Neural cell (in vitro differentiated cells): ENCODE measurements around the gene SLC25A45. TPM values are rescaled to one million over a fixed set of nuclear protein-coding genes. Genes with fewer than 3 reads are reported as not detected.

Source experiments
- H2AFZ ChIP-seq: fragments of 200-600, 300-800 bp; sonication (generic), shearing (Covaris generic); 2 replicates; pipeline ENCODE4 v1.6.0; 2014; ENCODE audit warnings: low read depth, mild to moderate bottlenecking, antibody characterized with exemption, low read length, moderate library complexity
- H3F3A ChIP-seq: fragments of 200-600 bp; shearing (Covaris generic); 2 replicates; pipeline ENCODE4 v1.6.1; 2016; ENCODE audit warnings: mild to moderate bottlenecking, moderate library complexity, mixed read lengths, antibody characterized with exemption, low read length; ENCODE audit not compliant: insufficient read depth, poor library complexity, severe bottlenecking
- H3K27ac ChIP-seq: fragments of 200-600, 300-800 bp; sonication (generic), shearing (Covaris generic); 2 replicates; pipeline ENCODE4 v1.5.1; 2014; ENCODE audit warnings: mild to moderate bottlenecking, low read length, moderate library complexity
- H3K27me3 ChIP-seq: fragments of 300-800, 200-600 bp; sonication (generic), shearing (Covaris generic); 2 replicates; pipeline ENCODE4 v1.6.0; 2014; ENCODE audit warnings: mild to moderate bottlenecking, low read depth, low read length, moderate library complexity; ENCODE audit not compliant: insufficient read depth
- H3K36me3 ChIP-seq: fragments of 300-800, 200-600 bp; sonication (generic), shearing (Covaris generic); 2 replicates; pipeline ENCODE4 v1.5.1; 2014; ENCODE audit warnings: mild to moderate bottlenecking, antibody characterized with exemption, low read length, moderate library complexity; ENCODE audit not compliant: insufficient read depth
- H3K4me2 ChIP-seq: fragments of 300-800, 200-600 bp; sonication (generic), shearing (Covaris generic); 2 replicates; pipeline ENCODE4 v1.6.0; 2014; ENCODE audit warnings: mild to moderate bottlenecking, low read length
- H3K4me3 ChIP-seq: fragments of 300-800, 200-600 bp; sonication (generic), shearing (Covaris generic); 2 replicates; pipeline ENCODE4 v1.5.1; 2014; ENCODE audit warnings: mild to moderate bottlenecking, low read length, moderate library complexity
- H3K79me2 ChIP-seq: fragments of 200-600 bp; shearing (Covaris generic); replicated peaks from 2 replicates; pipeline ENCODE4 v1.6.0; 2014; ENCODE audit warnings: mild to moderate bottlenecking, low read length, moderate library complexity; ENCODE audit not compliant: insufficient read depth
- H3K9ac ChIP-seq: fragments of 300-800, 200-600 bp; sonication (generic), shearing (Covaris generic); 2 replicates; pipeline ENCODE4 v1.6.1; 2016; ENCODE audit warnings: mild to moderate bottlenecking, low read length, mixed read lengths
- H3K9me2 ChIP-seq: fragments of 200-600 bp; shearing (Covaris generic); 2 replicates; pipeline ENCODE4 v1.6.1; 2016; ENCODE audit warnings: mild to moderate bottlenecking, low read length, mixed read lengths; ENCODE audit not compliant: insufficient read depth
- H3K9me3 ChIP-seq: fragments of 200-600, 300-800 bp; sonication (generic), shearing (Covaris generic); 2 replicates; pipeline ENCODE4 v1.6.1; 2016; ENCODE audit warnings: mild to moderate bottlenecking, mixed run types, low read length, moderate library complexity, mixed read lengths
- H4K20me1 ChIP-seq: fragments of 200-600 bp; shearing (Covaris generic); 2 replicates; pipeline ENCODE4 v1.6.1; 2016; ENCODE audit warnings: mild to moderate bottlenecking, mixed run types; ENCODE audit not compliant: insufficient read depth
- EP300 ChIP-seq: fragments of 450-650 bp; conservative IDR thresholded peaks from 2 replicates; pipeline ENCODE4 v1.6.1; 2014; ENCODE audit warnings: antibody characterized with exemption, mild to moderate bottlenecking, moderate library complexity; ENCODE audit not compliant: poor library complexity, severe bottlenecking
- EZH2 ChIP-seq: fragments of 200-600, 300-800 bp; shearing (Covaris generic), sonication (generic); IDR thresholded peaks from 2 replicates; pipeline ENCODE4 v1.6.1; 2014; ENCODE audit warnings: antibody characterized with exemption, low read length, borderline replicate concordance, mild to moderate bottlenecking; ENCODE audit not compliant: insufficient read depth, poor library complexity, severe bottlenecking
- MXI1 ChIP-seq: fragments of 450-650 bp; conservative IDR thresholded peaks from 2 replicates; pipeline ENCODE4 v1.6.1; 2014; ENCODE audit warnings: antibody characterized with exemption, mild to moderate bottlenecking; ENCODE audit not compliant: poor library complexity, severe bottlenecking
- POLR2AphosphoS5 ChIP-seq: IDR thresholded peaks from 2 replicates; pipeline ENCODE4 v1.6.1; 2012
- RAD21 ChIP-seq: fragments of 450-650 bp; conservative IDR thresholded peaks from 2 replicates; pipeline ENCODE4 v1.6.1; 2014; ENCODE audit warnings: antibody characterized with exemption, mild to moderate bottlenecking, moderate library complexity
- SMC3 ChIP-seq: fragments of 450-650 bp; conservative IDR thresholded peaks from 2 replicates; pipeline ENCODE4 v1.6.1; 2014; ENCODE audit warnings: antibody characterized with exemption, mild to moderate bottlenecking, moderate library complexity; ENCODE audit not compliant: poor library complexity
- TAF1 ChIP-seq: IDR thresholded peaks from 2 replicates; pipeline ENCODE4 v1.6.1; 2012; ENCODE audit warnings: low read depth
- polyA plus RNA-seq: library from polyadenylated mRNA; depleted of rRNA; stranded (reverse); fragments of >200 nt; gene quantifications from 2 replicates; pipeline ENCODE4 v1.2.3, GENCODE V29; 2014
- TF ChIP-seq, protein P1 (sequence below): fragments of 450-650 bp; IDR thresholded peaks from 2 replicates; pipeline ENCODE4 v1.5.1; 2014; ENCODE audit warnings: antibody characterized with exemption, mild to moderate bottlenecking, moderate library complexity; ENCODE audit not compliant: poor library complexity, severe bottlenecking
- TF ChIP-seq, protein P2 (sequence below): IDR thresholded peaks from 2 replicates; pipeline ENCODE4 v1.6.1; 2012; ENCODE audit warnings: borderline replicate concordance

The SLC25A45 gene
- polyA plus RNA-seq, 1 donor from 2014 or later, result not detected

DNA sequence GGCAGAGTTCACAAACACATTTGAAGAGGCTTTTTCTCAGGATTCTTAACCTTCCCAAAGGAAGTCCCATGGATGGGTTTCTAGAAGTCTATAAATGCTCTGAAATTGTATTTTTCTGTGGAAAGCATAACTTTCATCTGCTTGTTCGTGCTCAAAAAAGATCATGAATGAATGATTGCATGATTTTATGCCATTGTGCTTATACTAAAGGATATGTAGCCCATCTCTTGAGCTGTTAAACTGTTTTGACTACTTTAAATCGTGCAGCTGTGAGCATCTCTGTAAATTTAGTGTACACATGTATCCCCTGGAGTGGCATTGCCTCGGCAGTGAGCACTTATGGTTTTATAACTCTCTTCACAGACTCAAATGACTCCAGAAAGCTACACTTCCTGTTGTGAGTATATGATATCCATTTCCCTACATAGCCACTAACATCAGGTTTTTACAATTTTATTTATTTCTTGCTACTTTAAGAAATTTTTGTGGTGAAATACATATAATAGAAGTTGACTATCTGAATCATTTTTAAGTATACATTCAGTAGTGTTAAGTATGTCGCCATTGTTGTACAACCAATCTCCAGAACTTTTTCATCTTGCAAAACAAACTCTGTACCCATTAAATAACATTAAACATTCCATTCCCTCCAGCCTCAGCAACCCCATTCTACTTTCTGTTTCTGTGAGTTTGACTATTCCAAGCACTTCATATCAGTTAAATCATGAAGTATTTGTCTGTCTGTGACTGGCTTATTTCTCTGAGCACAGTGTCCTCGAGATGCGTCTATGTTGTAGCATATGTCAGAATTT is 48.2 kb upstream of the SLC25A45 start:
- H3K27ac ChIP-seq, result no peak overlapping the region
- no peaks in the 10 kb centered on the region for H3K27me3 ChIP-seq
- no peak overlapping the region for H2AFZ ChIP-seq
- H3K9me2 ChIP-seq, result no peaks in the 10 kb centered on the region
- no peaks in the 10 kb centered on the region for H4K20me1 ChIP-seq
- no peaks in the 10 kb centered on the region for H3K9me3 ChIP-seq
- H3K4me3 ChIP-seq, result no peak overlapping the region
- no peaks in the 10 kb centered on the region for H3F3A ChIP-seq
- peaks cover 23% of the 10 kb centered on the region for H3K79me2 ChIP-seq
- TF ChIP-seq, protein P1, sequence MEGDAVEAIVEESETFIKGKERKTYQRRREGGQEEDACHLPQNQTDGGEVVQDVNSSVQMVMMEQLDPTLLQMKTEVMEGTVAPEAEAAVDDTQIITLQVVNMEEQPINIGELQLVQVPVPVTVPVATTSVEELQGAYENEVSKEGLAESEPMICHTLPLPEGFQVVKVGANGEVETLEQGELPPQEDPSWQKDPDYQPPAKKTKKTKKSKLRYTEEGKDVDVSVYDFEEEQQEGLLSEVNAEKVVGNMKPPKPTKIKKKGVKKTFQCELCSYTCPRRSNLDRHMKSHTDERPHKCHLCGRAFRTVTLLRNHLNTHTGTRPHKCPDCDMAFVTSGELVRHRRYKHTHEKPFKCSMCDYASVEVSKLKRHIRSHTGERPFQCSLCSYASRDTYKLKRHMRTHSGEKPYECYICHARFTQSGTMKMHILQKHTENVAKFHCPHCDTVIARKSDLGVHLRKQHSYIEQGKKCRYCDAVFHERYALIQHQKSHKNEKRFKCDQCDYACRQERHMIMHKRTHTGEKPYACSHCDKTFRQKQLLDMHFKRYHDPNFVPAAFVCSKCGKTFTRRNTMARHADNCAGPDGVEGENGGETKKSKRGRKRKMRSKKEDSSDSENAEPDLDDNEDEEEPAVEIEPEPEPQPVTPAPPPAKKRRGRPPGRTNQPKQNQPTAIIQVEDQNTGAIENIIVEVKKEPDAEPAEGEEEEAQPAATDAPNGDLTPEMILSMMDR, result no peak
- no peak for TF ChIP-seq EZH2
- TF ChIP-seq EP300, result no peak
- TF ChIP-seq, protein P2, sequence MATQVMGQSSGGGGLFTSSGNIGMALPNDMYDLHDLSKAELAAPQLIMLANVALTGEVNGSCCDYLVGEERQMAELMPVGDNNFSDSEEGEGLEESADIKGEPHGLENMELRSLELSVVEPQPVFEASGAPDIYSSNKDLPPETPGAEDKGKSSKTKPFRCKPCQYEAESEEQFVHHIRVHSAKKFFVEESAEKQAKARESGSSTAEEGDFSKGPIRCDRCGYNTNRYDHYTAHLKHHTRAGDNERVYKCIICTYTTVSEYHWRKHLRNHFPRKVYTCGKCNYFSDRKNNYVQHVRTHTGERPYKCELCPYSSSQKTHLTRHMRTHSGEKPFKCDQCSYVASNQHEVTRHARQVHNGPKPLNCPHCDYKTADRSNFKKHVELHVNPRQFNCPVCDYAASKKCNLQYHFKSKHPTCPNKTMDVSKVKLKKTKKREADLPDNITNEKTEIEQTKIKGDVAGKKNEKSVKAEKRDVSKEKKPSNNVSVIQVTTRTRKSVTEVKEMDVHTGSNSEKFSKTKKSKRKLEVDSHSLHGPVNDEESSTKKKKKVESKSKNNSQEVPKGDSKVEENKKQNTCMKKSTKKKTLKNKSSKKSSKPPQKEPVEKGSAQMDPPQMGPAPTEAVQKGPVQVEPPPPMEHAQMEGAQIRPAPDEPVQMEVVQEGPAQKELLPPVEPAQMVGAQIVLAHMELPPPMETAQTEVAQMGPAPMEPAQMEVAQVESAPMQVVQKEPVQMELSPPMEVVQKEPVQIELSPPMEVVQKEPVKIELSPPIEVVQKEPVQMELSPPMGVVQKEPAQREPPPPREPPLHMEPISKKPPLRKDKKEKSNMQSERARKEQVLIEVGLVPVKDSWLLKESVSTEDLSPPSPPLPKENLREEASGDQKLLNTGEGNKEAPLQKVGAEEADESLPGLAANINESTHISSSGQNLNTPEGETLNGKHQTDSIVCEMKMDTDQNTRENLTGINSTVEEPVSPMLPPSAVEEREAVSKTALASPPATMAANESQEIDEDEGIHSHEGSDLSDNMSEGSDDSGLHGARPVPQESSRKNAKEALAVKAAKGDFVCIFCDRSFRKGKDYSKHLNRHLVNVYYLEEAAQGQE, result no peak
- TF ChIP-seq RAD21, result no peak
- TF ChIP-seq TAF1, result no peak
- no peak for TF ChIP-seq SMC3
- no peak for TF ChIP-seq MXI1
- TF ChIP-seq POLR2AphosphoS5, result no peak
- no peak overlapping the region for H3K4me2 ChIP-seq
- no peak overlapping the region for H3K9ac ChIP-seq
- no peaks in the 10 kb centered on the region for H3K36me3 ChIP-seq

DNA sequence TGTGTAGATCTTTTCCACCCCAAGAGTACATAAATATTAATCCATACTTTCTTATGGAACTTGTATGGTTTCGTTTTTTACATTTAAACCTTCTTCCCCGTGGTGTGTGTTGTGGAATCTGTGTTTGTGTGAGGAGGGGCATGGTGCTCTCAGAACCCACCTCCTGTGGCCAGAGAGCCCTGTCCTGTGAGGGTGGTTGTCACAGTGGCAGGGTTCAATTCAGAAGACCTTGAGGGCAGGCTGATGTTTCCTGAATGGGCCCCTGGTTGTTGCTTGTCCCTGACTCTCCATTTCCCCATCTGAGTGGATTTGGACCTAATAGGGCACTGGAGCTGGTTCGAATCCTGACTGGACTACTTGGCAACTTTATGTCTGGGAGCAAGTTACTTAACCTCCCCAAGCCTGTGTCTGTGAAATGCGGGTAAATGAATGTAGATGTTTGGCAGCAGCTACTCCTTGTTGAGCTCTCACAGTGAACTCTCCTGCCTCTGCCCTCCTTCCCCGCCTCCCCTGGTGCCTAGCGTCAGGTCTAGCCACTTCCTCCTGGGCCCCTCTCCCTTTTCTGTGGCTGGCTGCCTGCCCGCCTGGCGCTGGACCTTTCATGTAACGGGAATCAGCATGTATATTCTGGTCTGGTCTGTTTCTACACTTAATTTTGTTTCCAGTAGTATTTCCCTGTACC is 47.4 kb upstream of the SLC25A45 start:
- no peaks in the 10 kb centered on the region for H3K27me3 ChIP-seq
- H2AFZ ChIP-seq, result no peak overlapping the region
- H3F3A ChIP-seq, result no peaks in the 10 kb centered on the region
- H3K9me2 ChIP-seq, result no peaks in the 10 kb centered on the region
- no peak for TF ChIP-seq EZH2
- no peak for TF ChIP-seq TAF1
- TF ChIP-seq MXI1, result no peak
- TF ChIP-seq RAD21, result no peak
- TF ChIP-seq, protein P2, result no peak
- TF ChIP-seq POLR2AphosphoS5, result no peak
- TF ChIP-seq, protein P1, result no peak
- TF ChIP-seq EP300, result no peak
- no peak for TF ChIP-seq SMC3
- no peaks in the 10 kb centered on the region for H3K9me3 ChIP-seq
- no peak overlapping the region for H3K27ac ChIP-seq
- no peak overlapping the region for H3K4me3 ChIP-seq
- H3K4me2 ChIP-seq, result no peak overlapping the region
- no peaks in the 10 kb centered on the region for H4K20me1 ChIP-seq
- H3K79me2 ChIP-seq, result peaks cover 30% of the 10 kb centered on the region
- no peak overlapping the region for H3K9ac ChIP-seq
- H3K36me3 ChIP-seq, result no peaks in the 10 kb centered on the region
